Measurements from ENCODE around the gene DACH1. TPM values are rescaled to one million over a fixed set of nuclear protein-coding genes. Genes with fewer than 3 reads are reported as not detected.

DACH1 gene
- total and polyA plus RNA-seq, 2 donors (not counting 3 experiments of a cell fraction or from before 2014, with no cell fraction given), result 8.6 to 28.3 TPM

- POLR2A ChIA-PET, result no interaction called here
- DNase-seq (ENCODE audit: low read depth, low spot score) (no peak), FAIRE-seq (no peak)
- intact Hi-C loops (cut with micrococcal nuclease), result no loop called here
- H4K20me1 ChIP-seq (replicated peaks; ENCODE audit: control insufficient read depth, extremely low read depth, insufficient read depth, low read length), result no peaks in the 10 kb centered on the region
- H3K9me1 ChIP-seq (replicated peaks; ENCODE audit: control insufficient read depth, extremely low read depth, insufficient read depth, low read length), result no peaks in the 10 kb centered on the region
- no peak overlapping the region for H3K4me2 ChIP-seq (ENCODE audit: insufficient read depth, low read length)
- no peaks in the 10 kb centered on the region for H3K36me3 ChIP-seq (ENCODE audit: control insufficient read depth in 2 of 2, extremely low read depth in 1 of 2, insufficient read depth in 2 of 2, low read length in 2 of 2)
- H2AFZ ChIP-seq (ENCODE audit: low read depth, low read length), result no peak overlapping the region
- H3K4me3 ChIP-seq (replicated peaks in 1 of 3; ENCODE audit: insufficient read depth in 1 of 3, low read depth in 1 of 3, low read length in 3 of 3), result no peak overlapping the region
- H3K4me1 ChIP-seq (ENCODE audit: control insufficient read depth, extremely low read depth, insufficient read depth, low read length), result peaks cover 33% of the 10 kb centered on the region
- no peak overlapping the region for H3K27ac ChIP-seq (ENCODE audit: insufficient read depth, low read depth, low read length)
- BruUV-seq (replicated peaks), result no TSS peak
- no peak overlapping the region for H3K9ac ChIP-seq (replicated peaks; ENCODE audit: extremely low read depth, insufficient read depth, low read length)
- H3K9me3 ChIP-seq (replicated peaks; ENCODE audit: control insufficient read depth, insufficient read depth, low read length), result no peaks in the 10 kb centered on the region
- no peaks in the 10 kb centered on the region for H3K79me2 ChIP-seq (ENCODE audit: control insufficient read depth, insufficient read depth, low read length)
- CTCF ChIA-PET, result no interaction called here
- dilution Hi-C loops (cut with MboI; ENCODE audit: extremely low pct_ligation_motif_present, low sequenced_read_pairs), result no loop called here
- H3K27me3 ChIP-seq (ENCODE audit: control insufficient read depth in 2 of 2, insufficient read depth in 2 of 2, low read length in 2 of 2), result no peaks in the 10 kb centered on the region
- no peak for TF ChIP-seq POLR2AphosphoS5 (IDR thresholded peaks at IDR 0.05; ENCODE audit: insufficient read depth, low read depth, low read length)
- TF ChIP-seq, protein P1, sequence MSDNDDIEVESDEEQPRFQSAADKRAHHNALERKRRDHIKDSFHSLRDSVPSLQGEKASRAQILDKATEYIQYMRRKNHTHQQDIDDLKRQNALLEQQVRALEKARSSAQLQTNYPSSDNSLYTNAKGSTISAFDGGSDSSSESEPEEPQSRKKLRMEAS (IDR thresholded peaks at IDR 0.05; ENCODE audit: insufficient read depth, insufficient read length), result no peak
- no peak for TF ChIP-seq GATA2 (IDR thresholded peaks at IDR 0.05; ENCODE audit: insufficient read depth, insufficient read length, low read depth, low read length)
Measured at GRCh38 chr13:71619096-71619495, 247.9 kb downstream of the DACH1 start.

GRCh38 chr13:71618159-71618558 is 248.8 kb downstream of the DACH1 start:
- H3K36me3 ChIP-seq (ENCODE audit: control insufficient read depth in 2 of 2, extremely low read depth in 1 of 2, insufficient read depth in 2 of 2, low read length in 2 of 2), result no peaks in the 10 kb centered on the region
- ChIA-PET CTCF (interaction anchor here (0.7 to 1.3 kb wide), 4 partner anchors 14 to 82 kb away, joined by 3 to 4 read pairs (median 3); no protein-coding TSS in a partner anchor), POLR2A (no interaction called here)
- TF ChIP-seq POLR2AphosphoS5 (IDR thresholded peaks at IDR 0.05; ENCODE audit: insufficient read depth, low read depth, low read length) (no peak), POLR2A (IDR thresholded peaks at IDR 0.05; ENCODE audit: low read depth, low read length) (no peak), CTCF (IDR thresholded peaks at IDR 0.05; ENCODE audit: extremely low read depth in 1 of 2, insufficient read depth in 1 of 2, low read depth in 1 of 2, low read length in 2 of 2) (no peak), JUN (IDR thresholded peaks at IDR 0.05; ENCODE audit: borderline replicate concordance, insufficient read depth, insufficient read length, low read depth) (no peak), FOS (IDR thresholded peaks at IDR 0.05; ENCODE audit: borderline replicate concordance, insufficient read depth, low read length) (no peak)
- TF ChIP-seq, protein P1 (IDR thresholded peaks at IDR 0.05; ENCODE audit: insufficient read depth, insufficient read length), result no peak
- dilution Hi-C loops (cut with MboI; ENCODE audit: extremely low pct_ligation_motif_present, low sequenced_read_pairs) (no loop called here), intact Hi-C loops (cut with micrococcal nuclease) (no loop called here)
- no peaks in the 10 kb centered on the region for H3K9me1 ChIP-seq (replicated peaks; ENCODE audit: control insufficient read depth, extremely low read depth, insufficient read depth, low read length)
- no peaks in the 10 kb centered on the region for H3K9me3 ChIP-seq (replicated peaks; ENCODE audit: control insufficient read depth, insufficient read depth, low read length)
- H3K27me3 ChIP-seq (ENCODE audit: control insufficient read depth in 2 of 2, insufficient read depth in 2 of 2, low read length in 2 of 2), result no peaks in the 10 kb centered on the region
- DNase-seq (ENCODE audit: low read depth, low spot score) (peak; percentile 29), FAIRE-seq (no peak)
- H2AFZ ChIP-seq (ENCODE audit: low read depth, low read length), result no peak overlapping the region
- H3K79me2 ChIP-seq (ENCODE audit: control insufficient read depth, insufficient read depth, low read length), result no peaks in the 10 kb centered on the region
- no peak overlapping the region for H3K4me3 ChIP-seq (replicated peaks in 1 of 3; ENCODE audit: insufficient read depth in 1 of 3, low read depth in 1 of 3, low read length in 3 of 3)
- BruUV-seq (replicated peaks), result no TSS peak
- no peak overlapping the region for H3K4me2 ChIP-seq (ENCODE audit: insufficient read depth, low read length)
- no peak overlapping the region for H3K9ac ChIP-seq (replicated peaks; ENCODE audit: extremely low read depth, insufficient read depth, low read length)
- H4K20me1 ChIP-seq (replicated peaks; ENCODE audit: control insufficient read depth, extremely low read depth, insufficient read depth, low read length), result no peaks in the 10 kb centered on the region
- H3K27ac ChIP-seq (ENCODE audit: insufficient read depth, low read depth, low read length), result no peak overlapping the region
- peaks cover 24% of the 10 kb centered on the region for H3K4me1 ChIP-seq (ENCODE audit: control insufficient read depth, extremely low read depth, insufficient read depth, low read length)

Measured in endothelial cell of umbilical vein (primary cell).